Activated CD4-positive, CD25-positive, alpha-beta regulatory T cell treated with anti-CD3 and anti-CD28 coated beads, Interleukin-2, amount 50 U/mL, for 24 hours (primary cell): ENCODE data around the gene ADCY7.

ENCODE experiments used
- ATAC-seq, 2 donors: fragments of 150-1000 bp; cut with Tn5 transposase; one replicate each; pipeline ENCODE4 v1.10.0; 2021; ENCODE audit warnings: mild to moderate bottlenecking in 1 of 2, moderate library complexity in 1 of 2

The ADCY7 gene

DNA sequence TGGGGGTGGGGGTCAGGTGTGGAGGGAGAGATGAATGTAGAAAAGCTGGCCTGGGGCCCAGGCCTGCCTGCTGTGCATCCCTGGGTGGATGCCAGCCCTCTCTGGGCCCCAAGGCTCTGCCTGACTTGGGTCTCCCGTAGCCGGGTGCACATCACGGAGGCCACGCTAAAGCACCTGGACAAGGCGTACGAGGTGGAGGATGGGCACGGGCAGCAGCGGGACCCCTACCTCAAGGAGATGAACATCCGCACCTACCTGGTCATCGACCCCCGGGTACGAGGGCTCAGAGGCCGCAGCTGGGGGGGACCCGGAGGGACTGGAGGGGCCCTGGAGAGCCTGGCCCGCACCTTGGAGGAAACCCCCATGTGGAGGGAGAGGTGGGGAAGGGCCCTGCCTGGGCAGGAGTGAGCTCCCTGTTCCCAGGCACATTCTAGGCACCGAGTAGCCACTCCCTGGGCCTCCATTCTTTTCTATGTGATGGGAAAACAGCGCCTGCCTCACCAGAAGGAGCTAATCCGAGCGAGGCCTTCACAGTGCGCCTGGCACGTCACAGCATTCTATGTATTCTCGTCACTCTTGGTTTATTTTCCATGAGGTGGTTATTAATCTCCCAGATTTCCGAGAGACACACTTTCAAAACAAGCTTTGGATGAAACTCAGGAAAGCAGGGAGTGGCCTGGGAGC lies 34.7 kb downstream of the ADCY7 start:
- no peak for ATAC-seq

DNA sequence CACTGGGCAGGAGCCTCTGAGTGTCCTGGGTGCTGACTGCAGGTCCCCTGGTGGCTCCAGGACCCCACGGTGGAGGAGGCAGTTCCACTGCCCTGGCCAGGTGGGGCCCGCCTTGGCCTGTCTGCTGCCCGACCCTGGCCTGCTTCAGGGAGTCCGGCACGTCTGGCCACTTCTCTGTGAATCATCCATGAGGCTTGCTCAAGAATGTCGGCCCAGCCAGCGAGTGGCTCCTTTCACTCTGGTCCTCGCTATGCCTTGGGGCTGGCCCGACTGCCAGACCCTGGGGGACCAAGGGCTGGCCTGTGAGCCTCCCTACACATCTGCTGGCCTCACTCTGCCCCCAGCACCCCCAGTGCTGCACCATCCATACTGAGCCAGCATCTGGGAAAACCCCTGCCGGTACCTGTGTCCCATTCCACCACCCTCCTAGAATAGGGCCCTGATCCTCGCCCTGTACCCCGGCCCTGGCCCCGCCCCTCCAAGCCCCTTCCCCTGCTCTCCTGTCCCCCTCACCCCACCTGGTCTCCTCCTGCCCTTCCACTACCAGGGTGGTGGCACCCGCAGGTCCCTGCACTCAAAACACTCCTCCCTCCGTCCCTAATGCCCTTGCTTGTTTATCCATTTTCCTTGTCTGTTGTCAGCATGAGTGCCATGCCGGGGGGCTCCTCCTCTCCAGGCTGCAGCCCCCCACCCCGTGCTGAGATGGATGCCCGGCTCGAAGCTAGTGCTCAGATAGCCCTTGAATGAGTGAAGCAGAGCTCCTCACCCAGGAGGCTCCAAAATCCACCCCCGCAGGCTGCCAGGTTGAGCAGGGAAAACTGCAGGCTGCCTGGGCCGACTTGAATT lies 35.5 kb downstream of the ADCY7 start:
- no peak for ATAC-seq

DNA sequence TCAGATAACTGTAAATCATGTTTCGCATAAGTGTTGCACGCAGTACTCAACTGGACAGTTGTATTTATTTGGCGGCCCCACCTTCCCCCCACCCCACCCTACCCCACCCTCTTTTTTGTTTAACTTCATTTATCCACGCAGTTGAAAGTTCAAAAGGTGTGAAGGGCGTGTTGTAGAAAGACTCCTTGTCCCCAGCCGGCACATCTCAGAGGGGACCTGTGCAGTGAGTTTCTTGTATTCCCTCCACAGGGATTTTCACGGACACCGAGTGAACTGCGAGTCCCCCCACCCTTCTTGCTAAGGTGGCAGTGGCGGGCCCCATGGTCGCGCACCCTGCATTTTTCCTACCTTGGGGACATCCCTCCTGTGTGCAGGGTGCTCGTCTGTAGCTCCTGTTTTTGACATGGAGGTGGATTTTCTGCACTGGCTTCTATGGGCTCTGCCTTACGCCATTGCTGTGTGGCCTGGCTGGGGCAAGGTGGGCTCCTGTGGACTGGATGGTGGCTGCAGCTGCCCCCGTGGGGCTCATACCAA lies 36.2 kb downstream of the ADCY7 start:
- ATAC-seq: no peak

DNA sequence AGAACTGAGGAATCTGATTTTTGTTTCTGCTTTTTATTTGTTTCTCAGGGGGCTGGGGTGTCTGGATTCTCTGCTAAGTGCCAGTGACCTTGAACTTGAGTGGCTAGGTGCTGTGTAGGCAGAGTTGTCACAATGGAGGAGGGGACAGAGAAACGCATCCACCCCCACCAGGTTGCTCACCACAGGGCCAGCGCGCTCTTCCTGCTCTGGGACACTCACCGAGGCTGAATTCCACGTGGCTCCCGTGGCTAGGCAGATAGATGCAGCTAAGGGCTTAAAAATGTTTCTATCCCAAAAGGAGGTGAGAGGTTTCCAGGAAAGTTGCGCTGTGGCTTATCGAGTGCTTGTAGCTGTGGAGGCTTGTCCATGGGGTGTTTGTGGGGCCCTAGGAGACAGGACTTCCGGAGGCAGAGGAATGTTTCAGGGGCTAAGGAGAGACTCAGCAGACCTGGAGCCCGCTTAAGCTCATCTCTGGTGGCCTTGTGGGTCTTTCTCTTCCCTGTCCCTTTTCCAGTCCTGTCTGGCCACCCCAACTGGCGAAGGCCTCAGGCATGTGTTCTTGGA lies 36.8 kb downstream of the ADCY7 start:
- ATAC-seq: no peak

DNA sequence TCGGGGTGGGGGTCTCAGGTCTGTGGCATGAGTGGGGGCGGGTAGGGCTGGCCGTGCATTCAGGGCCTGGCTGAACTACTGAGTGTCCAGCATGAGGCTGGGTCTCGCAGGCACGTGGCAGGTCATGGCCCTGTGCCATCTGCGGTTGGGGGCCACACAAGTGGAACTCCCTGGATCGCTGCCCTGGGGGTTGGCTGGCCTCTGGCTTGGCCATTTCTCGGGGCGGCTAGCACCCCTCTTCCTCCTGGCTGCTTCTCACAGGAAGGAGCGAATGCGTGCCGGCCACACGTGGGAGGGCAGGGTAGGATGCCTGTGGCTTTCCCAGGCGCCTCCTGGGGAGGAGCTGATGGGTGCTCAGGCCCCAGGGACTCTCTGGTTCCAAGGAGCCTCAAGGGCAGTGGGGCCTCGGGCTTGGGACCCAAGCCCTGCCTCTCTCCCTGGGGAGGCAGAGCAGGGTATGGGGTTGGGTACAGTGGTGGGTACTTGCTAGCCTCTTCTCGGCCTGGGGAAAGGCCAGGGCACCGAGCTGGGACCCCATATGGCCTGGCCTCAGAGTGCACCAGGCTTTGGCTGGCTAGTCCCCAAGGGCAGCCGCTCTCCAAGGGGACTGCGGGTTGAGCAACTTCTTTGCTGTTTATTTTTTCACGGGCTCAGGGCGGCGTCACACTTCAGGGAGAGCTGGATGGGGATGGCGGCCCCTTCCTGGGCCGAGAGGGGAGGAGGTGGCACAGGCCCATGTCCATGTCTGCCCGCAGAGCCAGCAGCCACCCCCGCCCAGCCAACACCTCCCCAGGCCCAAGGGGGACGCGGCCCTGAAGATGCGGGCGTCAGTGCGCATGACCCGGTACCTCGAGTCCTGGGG lies 37.5 kb downstream of the ADCY7 start:
- ATAC-seq: no peak

DNA sequence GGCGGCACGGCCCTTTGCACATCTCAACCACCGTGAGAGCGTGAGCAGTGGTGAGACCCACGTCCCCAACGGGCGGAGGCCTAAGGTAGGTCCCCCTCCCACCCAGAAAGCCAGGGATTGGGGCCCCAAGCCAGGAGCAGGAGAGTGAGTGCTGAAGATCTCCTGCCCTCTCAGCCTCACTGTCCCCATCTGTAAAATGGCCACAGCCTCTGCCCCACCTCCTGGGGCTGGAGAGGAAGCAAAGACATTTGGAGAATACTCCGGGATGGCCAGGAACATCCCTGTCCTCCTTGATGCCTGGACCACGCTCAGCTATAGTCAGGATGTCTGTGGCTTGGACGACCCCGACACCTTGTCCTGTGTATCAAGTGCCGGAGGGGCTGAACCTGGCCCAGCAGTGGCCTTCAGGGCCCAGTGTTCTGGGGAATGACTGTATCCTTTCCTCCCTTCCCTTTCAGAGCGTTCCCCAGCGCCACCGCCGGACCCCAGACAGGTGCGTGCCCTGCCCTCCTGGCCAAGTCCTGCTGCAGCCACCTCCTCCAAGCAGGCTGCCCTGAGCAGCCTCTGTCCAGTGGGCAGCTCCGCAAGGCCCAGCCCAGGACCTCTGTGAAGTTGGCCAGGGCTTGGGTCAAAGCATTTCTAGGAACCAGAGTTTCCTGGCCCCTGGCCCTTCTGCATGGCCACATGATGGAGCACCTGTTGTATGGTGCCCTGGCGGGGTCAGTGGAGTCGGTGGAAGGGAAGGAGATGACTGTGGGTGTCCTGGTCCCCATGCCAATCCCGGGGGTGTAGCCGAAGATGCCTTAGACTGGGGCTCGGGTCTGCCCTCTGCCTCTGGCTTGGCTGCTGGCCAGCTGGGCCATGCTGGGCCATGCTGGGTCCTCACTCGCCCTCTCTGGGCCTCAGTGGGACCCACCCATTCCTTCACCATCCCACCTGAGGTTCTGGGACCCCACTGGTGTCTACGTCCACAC lies 38.4 kb downstream of the ADCY7 start:
- no peak for ATAC-seq

DNA sequence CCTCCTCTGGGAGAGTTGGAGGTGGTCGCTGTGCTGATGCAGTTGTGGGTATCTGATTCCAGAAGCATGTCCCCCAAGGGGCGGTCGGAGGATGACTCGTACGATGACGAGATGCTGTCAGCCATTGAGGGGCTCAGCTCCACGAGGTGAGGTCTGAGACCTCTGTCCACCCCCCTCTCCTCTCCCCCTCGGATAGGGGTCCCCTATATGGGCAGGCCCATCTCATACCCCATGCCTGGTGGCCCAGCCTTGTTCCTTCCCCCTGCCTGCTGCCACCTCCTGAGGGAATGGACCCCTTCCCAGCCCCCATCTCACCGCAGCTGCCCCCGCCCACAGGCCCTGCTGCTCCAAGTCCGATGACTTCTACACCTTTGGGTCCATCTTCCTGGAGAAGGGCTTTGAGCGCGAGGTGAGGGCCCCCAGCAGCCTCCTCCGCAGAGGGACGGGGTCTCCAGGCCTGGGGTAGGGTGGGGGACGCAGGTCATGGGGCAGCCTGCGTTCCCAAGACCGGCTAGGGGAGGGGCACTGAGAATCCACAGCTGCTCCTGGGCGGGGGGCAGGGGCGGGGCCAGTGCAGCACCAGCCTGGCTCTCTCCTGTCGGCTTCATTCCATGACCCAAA lies 39.2 kb downstream of the ADCY7 start:
- ATAC-seq: no peak

DNA sequence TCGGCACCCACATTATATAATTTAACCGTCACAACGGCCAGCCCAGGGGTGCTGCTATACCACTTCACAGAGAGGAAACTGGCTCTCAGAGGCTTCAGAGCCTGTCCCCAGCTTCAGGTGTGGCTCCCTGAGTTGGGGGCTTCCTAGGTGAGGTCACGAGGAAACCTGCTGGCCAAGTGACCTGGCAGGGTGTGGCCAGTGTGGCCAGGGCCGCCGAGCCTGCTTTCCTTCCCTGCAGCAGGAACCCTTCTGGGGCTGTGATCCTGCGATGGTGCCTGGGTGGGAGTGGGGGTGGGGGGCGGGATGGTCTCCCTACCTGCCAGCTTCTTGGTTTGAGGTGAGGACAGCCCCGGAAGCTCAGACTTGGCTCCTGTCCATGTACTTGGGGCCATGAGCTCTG lies 39.9 kb downstream of the ADCY7 start:
- ATAC-seq: no peak

DNA sequence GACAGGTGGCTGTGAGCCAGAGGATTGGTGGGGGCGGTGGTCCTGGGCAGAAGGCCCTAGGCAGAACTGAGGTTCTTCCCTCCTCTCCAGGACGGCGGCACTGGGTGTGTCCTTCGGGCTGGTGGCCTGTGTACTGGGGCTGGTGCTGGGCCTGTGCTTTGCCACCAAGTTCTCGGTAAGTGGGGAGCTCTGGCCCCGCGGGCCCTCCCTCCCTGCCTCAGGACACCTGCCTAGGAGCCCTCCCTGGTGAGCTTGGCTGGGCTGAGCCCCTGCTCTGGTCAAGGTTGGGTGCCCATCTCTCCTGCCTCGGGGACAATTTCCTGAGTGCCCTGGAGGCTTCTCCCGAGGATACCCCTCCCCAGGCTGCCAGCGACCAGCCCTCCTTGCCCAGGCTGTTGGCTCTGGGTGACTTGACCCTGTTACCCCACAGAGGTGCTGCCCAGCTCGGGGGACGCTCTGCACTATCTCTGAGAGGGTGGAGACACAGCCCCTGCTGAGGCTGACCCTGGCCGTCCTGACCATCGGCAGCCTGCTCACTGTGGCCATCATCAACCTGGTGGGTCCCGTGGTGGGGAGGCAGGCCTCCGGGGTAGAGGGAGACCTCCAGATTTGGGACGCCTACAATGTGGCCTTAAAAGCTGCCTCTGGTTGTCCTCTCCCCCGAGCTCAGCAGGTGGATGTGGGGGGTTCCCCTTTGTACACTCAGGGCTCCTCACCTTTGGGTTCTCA lies 42.0 kb downstream of the ADCY7 start:
- no peak for ATAC-seq

DNA sequence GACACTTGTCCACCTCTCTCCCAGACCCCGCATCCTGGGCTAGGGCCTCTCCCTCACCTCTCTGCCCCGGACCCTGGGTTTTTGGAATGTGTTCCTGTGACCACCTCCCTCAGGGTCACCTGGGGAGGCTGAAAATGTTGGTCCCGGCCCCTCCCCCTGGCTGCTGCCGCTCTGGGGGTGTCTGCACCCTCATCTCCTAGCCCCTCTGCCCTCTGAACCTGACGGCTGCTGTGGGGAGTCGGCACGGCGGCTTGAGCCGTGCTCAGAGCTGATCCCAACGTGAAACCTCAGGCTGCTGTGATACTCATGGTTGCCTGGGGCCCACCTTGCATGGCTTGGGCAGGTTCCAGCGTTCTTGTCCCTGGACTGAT lies 42.8 kb downstream of the ADCY7 start:
- no peak for ATAC-seq

DNA sequence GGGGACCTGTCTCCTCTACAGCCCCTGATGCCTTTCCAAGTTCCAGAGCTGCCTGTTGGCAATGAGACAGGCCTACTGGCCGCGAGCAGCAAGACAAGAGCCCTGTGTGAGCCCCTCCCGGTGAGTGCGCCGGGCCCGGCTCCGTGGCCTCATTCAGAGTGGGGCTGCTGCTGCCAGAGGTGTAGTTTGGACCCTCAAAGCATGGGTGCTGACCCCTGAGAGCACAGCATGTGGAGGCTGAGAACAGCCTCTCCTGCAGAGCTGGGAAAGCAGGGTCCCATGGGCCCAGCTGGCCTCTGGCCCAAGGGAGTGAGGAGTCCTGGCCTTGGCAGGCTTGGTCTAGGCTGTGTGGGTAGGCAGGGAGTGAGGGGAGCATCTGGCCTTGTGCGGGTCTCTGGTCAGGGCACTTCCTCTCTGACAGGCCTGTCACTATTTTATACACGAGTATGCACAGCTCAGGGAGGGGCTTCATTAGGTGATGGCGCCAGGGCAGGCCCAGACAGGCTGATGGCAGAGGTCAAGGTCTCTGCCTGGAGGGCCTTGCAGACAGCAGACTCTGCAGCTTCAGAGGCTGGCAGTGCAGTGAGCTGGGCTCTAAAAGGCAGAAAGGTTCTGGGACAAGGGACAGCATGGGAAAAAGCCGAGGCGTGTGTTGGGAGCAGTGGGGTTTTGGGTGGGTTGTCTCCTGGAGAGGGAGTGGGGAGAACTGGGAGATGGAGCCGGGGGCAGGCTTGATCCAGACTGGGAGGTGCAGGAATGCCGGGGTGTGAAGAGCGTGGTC lies 43.4 kb downstream of the ADCY7 start:
- no peak for ATAC-seq

DNA sequence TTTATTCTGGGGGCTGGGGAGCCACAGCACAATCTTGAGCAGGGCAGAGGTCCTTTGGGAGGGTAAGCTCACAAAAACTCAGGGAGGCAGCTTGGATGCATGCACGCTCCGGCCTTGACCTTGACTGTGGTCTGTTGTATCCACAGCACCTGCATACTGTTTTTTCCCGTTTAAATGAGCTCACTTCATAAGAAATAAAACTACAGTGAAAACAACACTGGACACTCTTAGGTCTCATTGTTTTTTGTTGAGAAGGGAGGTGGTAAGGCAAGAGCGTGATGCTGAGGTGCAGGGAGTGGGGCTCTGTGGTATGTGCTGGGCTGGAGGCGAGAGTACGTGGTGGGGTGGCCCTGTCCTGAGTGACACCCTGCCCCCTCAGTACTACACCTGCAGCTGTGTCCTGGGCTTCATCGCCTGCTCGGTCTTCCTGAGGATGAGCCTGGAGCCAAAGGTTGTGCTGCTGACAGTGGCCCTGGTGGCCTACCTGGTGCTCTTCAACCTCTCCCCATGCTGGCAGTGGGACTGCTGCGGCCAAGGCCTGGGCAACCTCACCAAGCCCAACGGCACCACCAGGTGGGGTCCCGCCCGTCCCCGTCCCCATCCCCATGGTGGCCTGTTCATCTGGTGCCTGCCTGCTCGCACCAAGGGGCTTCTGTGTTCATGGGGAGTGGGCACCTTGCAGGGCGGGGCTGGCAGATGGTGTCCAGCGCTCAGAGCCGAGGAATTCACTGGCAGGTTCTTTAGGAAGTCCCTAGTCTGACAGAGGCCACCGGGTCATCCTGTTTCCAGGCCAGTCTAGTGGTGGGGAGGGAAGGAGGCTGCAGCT lies 44.2 kb downstream of the ADCY7 start:
- ATAC-seq: no peak

DNA sequence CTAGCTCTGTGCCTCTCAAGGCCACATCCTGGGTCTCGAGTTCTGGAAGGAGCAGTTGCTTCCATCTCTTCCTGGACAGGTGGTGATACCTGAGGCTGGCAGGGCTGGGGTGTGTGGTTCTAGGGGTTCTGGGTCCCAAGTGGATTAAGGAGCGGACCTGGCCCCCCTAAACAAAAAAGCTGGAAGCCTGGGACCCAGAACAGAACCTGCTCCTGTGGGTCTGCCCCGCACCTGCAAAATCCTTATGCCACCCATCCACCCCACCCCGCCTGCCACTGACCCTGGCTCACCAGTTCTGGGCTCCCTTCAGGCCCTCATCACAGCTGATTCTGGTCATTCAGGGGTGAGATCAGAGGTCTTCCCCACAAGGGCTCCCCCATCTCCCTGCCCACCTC lies 44.8 kb downstream of the ADCY7 start:
- no peak for ATAC-seq

DNA sequence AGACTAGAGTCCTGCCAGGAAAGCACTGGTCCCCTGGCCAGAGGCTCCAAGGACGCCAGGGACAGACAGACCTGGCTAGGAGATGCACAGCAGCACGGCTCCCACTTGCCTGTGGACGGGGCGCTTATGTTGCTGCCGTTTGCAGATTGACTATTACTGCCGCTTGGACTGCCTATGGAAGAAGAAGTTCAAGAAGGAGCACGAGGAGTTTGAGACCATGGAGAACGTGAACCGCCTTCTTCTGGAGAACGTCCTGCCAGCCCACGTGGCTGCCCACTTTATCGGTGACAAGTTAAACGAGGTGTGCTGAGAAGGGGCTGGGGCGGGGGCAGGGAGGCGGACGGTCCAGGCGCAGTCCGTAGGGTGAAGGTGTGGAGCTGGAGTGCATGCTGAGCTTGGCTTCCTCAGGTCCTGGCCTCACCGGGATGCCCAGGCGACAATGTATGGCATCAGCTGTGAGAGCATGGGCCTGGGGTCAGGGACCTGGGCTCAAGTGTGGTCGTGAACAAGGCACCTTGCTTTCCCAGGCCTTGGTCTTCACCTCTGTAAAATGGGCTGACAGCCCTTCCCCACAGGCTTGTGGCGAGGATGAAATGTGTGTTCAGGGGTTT lies 45.6 kb downstream of the ADCY7 start:
- no peak for ATAC-seq

DNA sequence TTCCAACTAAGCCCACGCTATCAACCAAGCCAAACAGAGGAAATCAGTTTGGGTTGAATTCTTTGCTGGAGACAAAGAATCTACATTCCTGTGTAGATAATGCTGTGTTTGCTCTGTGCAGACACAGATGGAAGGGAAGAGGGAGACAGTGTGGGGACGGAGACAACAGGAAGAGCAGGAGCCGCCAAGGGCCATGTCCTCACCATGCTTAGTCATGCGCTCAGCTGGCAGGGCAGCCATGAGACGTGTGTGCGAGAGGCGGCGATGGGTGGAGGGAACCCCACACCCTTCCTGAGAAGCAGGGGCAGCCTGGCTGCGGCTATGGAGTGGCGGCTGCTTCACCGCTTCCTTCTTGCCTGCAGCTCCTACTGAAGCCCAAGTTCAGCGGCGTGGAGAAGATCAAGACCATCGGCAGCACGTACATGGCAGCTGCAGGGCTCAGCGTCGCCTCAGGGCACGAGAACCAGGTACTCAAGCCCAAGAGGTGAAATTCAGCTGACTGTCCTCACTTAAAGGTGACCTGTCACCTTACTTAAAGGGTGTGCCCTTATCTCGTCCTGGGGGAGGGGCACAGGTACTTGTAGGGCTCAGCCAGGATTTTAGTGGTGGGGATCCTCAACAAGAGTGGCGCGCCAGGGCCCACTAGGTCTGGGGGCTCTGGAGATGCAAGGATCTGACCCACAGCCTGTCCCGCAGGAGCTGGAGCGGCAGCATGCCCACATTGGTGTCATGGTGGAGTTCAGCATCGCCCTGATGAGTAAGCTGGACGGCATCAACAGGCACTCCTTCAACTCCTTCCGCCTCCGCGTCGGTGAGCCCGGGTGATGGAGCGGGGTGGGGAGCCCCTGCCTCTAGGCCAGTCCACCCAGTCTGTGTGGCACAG lies 47.5 kb downstream of the ADCY7 start:
- peak in 1 of 2 donors; percentile 62 for ATAC-seq

DNA sequence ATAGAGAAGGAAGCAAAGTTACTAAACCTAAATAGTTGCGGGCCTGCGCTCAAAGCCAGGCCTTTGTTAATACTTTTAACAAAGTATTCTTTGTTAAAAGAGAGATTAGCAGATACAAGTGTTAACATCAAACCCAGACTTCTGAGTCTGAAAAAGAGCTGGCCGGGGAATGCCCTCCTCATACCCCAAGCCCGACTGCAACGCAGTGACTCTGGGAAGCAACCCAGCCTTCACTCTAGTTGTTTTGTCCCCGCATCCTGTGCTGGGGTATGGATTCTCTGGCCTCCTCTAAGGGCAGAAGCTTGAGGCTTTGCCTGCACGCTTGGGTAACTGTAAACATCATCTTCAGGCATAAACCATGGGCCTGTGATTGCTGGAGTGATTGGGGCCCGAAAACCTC lies 48.3 kb downstream of the ADCY7 start:
- ATAC-seq: no peak

DNA sequence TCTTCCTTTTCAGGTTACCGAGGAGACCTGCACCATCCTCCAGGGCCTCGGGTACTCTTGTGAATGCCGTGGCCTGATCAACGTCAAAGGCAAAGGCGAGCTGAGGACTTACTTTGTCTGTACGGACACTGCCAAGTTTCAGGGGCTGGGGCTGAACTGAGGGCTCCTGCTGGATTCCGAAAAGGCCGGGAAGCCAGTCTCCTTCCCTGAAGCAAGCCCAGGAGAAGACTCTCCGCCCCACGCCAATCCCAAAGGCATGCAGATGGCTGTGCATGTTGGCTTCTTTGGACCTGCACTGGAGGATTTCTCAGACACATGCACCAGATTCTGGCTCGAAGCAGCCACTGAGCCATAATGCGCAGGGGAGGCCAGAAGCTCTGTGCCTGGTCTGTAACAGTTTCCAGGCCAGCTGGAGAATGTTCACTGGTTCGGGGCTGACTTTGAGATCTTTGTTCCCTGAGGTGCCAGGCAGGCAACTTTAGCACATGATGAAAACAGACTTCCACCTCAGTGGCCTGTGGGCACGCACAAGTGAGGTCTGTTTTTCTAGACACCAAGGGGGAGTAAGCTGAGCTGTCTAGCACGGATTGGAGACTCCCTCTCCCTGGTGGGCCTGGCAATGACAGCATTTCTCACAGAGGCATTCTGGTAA lies 49.1 kb downstream of the ADCY7 start:
- no peak for ATAC-seq
